ENCODE measurements around the gene FOXE1. TPM values are rescaled to one million over a fixed set of nuclear protein-coding genes. Genes with fewer than 3 reads are reported as not detected.

The FOXE1 gene
- total RNA-seq, 1 donor, result not detected

DNA sequence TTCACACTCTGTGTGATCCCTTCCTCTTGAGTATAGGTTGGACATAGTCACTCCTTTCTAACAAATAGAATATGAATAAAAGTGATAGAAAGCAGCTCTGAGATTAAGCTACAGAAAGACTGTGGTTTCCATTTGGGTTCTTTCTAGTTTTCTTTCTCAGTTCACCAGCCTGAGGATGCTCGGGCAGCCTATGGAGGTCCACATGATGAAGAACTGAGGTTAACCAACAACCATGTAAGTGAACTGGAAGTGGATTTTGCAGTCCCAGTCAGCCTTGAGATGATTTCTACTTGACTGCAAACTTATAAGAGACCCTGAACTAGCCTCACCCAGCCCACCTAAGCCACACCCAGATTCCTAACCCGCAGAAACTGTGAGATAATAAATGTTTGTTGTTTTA lies 10.1 kb upstream of the FOXE1 start:
- Histone ChIP-seq H4K20me1 (ENCODE audit: insufficient read depth, low read length) (no peaks in the 10 kb centered on the region), H3K4me2 (ENCODE audit: insufficient read depth, low read length) (no peak overlapping the region), H2AFZ (ENCODE audit: low read length) (no peak overlapping the region), H3K27me3 (ENCODE audit: insufficient read depth, low read length) (peaks cover 56% of the 10 kb centered on the region), H3K36me3 (ENCODE audit: insufficient read depth, low read length) (no peaks in the 10 kb centered on the region), H3K9me3 (ENCODE audit: low read depth, low read length) (no peaks in the 10 kb centered on the region), H3K4me1 (ENCODE audit: insufficient read depth, low read length) (no peaks in the 10 kb centered on the region), H3K4me3 (ENCODE audit: insufficient read depth, low read length) (no peak overlapping the region), H3K79me2 (ENCODE audit: insufficient read depth, low read length) (no peaks in the 10 kb centered on the region), H3K27ac (ENCODE audit: low read depth, low read length) (no peak overlapping the region)
- no peak for DNase-seq (ENCODE audit: insufficient read length, low spot score, missing footprints)
- TF ChIP-seq, protein P1, sequence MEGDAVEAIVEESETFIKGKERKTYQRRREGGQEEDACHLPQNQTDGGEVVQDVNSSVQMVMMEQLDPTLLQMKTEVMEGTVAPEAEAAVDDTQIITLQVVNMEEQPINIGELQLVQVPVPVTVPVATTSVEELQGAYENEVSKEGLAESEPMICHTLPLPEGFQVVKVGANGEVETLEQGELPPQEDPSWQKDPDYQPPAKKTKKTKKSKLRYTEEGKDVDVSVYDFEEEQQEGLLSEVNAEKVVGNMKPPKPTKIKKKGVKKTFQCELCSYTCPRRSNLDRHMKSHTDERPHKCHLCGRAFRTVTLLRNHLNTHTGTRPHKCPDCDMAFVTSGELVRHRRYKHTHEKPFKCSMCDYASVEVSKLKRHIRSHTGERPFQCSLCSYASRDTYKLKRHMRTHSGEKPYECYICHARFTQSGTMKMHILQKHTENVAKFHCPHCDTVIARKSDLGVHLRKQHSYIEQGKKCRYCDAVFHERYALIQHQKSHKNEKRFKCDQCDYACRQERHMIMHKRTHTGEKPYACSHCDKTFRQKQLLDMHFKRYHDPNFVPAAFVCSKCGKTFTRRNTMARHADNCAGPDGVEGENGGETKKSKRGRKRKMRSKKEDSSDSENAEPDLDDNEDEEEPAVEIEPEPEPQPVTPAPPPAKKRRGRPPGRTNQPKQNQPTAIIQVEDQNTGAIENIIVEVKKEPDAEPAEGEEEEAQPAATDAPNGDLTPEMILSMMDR (IDR thresholded peaks at IDR 0.05; ENCODE audit: extremely low read depth, low read depth, low read length), result no peak

DNA sequence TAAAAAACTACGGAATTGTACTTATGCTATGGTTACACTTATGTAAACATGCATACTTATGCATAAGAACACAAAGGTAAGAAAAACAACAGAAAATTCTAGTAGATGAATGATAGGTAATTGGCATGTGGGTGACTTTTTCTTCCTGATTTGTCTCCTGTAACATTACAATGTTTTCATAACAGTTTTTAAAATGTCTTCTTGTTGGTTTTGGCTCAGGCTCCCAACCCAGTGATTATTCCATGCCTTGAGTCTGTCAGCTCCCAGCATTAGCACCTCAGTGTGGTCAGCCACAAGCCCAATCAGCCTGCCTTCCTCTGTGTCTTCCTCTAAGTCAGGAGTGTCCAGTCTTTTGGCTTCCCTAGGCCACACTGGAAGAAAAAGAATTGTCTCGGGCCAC lies 7.9 kb upstream of the FOXE1 start:
- Histone ChIP-seq H4K20me1 (ENCODE audit: insufficient read depth, low read length) (no peaks in the 10 kb centered on the region), H3K36me3 (ENCODE audit: insufficient read depth, low read length) (no peaks in the 10 kb centered on the region), H2AFZ (ENCODE audit: low read length) (no peak overlapping the region), H3K27me3 (ENCODE audit: insufficient read depth, low read length) (peaks cover 71% of the 10 kb centered on the region), H3K9me3 (ENCODE audit: low read depth, low read length) (no peaks in the 10 kb centered on the region), H3K4me1 (ENCODE audit: insufficient read depth, low read length) (no peaks in the 10 kb centered on the region), H3K4me2 (ENCODE audit: insufficient read depth, low read length) (no peak overlapping the region), H3K79me2 (ENCODE audit: insufficient read depth, low read length) (no peaks in the 10 kb centered on the region), H3K27ac (ENCODE audit: low read depth, low read length) (no peak overlapping the region), H3K4me3 (ENCODE audit: insufficient read depth, low read length) (no peak overlapping the region)
- DNase-seq (ENCODE audit: insufficient read length, low spot score, missing footprints), result peak; percentile 83
- TF ChIP-seq, protein P1 (IDR thresholded peaks at IDR 0.05; ENCODE audit: extremely low read depth, low read depth, low read length), result no peak

- no peaks in the 10 kb centered on the region for H3K79me2 ChIP-seq (ENCODE audit: insufficient read depth, low read length)
- H3K4me1 ChIP-seq (ENCODE audit: insufficient read depth, low read length), result no peaks in the 10 kb centered on the region
- TF ChIP-seq, protein P1 (IDR thresholded peaks at IDR 0.05; ENCODE audit: extremely low read depth, low read depth, low read length), result no peak
- H2AFZ ChIP-seq (ENCODE audit: low read length), result no peak overlapping the region
- no peaks in the 10 kb centered on the region for H3K36me3 ChIP-seq (ENCODE audit: insufficient read depth, low read length)
- peaks cover 78% of the 10 kb centered on the region for H3K27me3 ChIP-seq (ENCODE audit: insufficient read depth, low read length)
- DNase-seq (ENCODE audit: insufficient read length, low spot score, missing footprints), result no peak
- H3K27ac ChIP-seq (ENCODE audit: low read depth, low read length), result no peak overlapping the region
- no peaks in the 10 kb centered on the region for H4K20me1 ChIP-seq (ENCODE audit: insufficient read depth, low read length)
- H3K4me2 ChIP-seq (ENCODE audit: insufficient read depth, low read length), result no peak overlapping the region
- no peaks in the 10 kb centered on the region for H3K9me3 ChIP-seq (ENCODE audit: low read depth, low read length)
- H3K4me3 ChIP-seq (ENCODE audit: insufficient read depth, low read length), result no peak overlapping the region
Observed at GRCh38 chr9:97845763-97846162, 7.3 kb upstream of the FOXE1 start.

DNA sequence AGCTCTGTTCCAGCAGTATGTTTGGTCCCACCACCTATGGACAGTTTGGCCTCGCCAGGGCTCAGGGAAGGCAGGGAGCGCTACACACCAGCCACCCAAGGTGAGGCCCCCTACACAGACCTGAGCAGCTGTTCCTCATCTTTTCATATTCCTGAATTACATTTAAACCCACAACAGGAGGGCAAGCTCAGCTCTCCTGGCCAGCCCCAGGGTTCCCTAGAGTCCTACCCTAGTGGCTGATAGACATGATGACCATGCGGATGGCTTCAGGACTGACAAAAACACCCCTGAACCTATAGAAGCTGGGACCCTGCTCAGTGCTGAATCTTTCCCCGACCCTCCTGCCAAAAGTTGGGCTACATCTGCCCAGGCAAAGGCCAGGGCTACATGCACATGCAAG lies 6.7 kb upstream of the FOXE1 start:
- TF ChIP-seq, protein P1 (IDR thresholded peaks at IDR 0.05; ENCODE audit: extremely low read depth, low read depth, low read length), result no peak
- no peak overlapping the region for H3K4me2 ChIP-seq (ENCODE audit: insufficient read depth, low read length)
- no peak for DNase-seq (ENCODE audit: insufficient read length, low spot score, missing footprints)
- H3K4me3 ChIP-seq (ENCODE audit: insufficient read depth, low read length), result no peak overlapping the region
- no peaks in the 10 kb centered on the region for H4K20me1 ChIP-seq (ENCODE audit: insufficient read depth, low read length)
- no peaks in the 10 kb centered on the region for H3K4me1 ChIP-seq (ENCODE audit: insufficient read depth, low read length)
- no peak overlapping the region for H2AFZ ChIP-seq (ENCODE audit: low read length)
- H3K9me3 ChIP-seq (ENCODE audit: low read depth, low read length), result no peaks in the 10 kb centered on the region
- no peak overlapping the region for H3K27ac ChIP-seq (ENCODE audit: low read depth, low read length)
- H3K79me2 ChIP-seq (ENCODE audit: insufficient read depth, low read length), result no peaks in the 10 kb centered on the region
- H3K27me3 ChIP-seq (ENCODE audit: insufficient read depth, low read length), result peaks cover 83% of the 10 kb centered on the region
- H3K36me3 ChIP-seq (ENCODE audit: insufficient read depth, low read length), result no peaks in the 10 kb centered on the region
